HepG2 (cell line): ENCODE measurements around the gene TBC1D5. TPM values are rescaled to one million over a fixed set of nuclear protein-coding genes. Genes with fewer than 3 reads are reported as not detected.

Experiments used
- ATAC-seq: fragments of 200-7000 bp; cut with Tn5 transposase; 3 replicates; pipeline ENCODE4 v1.9.1; 2020; ENCODE audit warnings: mild to moderate bottlenecking, moderate library complexity
- BruUV-seq: library from RNA; stranded (reverse); fragments of 400-500 nt; replicated peaks from 2 replicates; lab custom pipeline; 2021; lab: Mats Ljungman, UMichigan
- CTCF ChIA-PET: fragments of 300-600 bp; formaldehyde crosslinking; extraction: SDS; loops from one replicate; lab custom pipeline; 2021; ENCODE audit warnings: low total read pairs, inconsistent platforms, low intra/inter-chr PET ratio; lab: Yijun Ruan, JAX
- POLR2A ChIA-PET: fragments of 350-600 bp; sonication (Branson Sonifier 250); formaldehyde crosslinking; loops from one replicate; lab custom pipeline; 2020; ENCODE audit warnings: antibody characterized with exemption, inconsistent platforms; lab: Yijun Ruan, JAX
- DNase-seq: peaks from one replicate; pipeline ENCODE4 v3.0.0-alpha.2; 2015; ENCODE audit warnings: low spot score
- FAIRE-seq: peaks from 3 replicates; lab custom pipeline; 2011; peaks lifted over from hg19 to GRCh38; lab: Jason Lieb, UNC
- H2AFZ ChIP-seq: one replicate; pipeline ENCODE4 v1.6.1; 2011; ENCODE audit warnings: low read length, inconsistent platforms
- H3K27ac ChIP-seq: fragments of 300-600 bp; 3 replicates; pipeline ENCODE4 v1.8.0; 2011; ENCODE audit warnings: mixed run types, mild to moderate bottlenecking, mixed read lengths, low read length, inconsistent platforms; ENCODE audit not compliant: insufficient read depth; ENCODE audit errors: extremely low read length
- H3K27me3 ChIP-seq, 2 experiments: fragments of 200-600 bp in 1 of 2; 2 replicates in 1 of 2; 3 replicates in 1 of 2; pipeline versions ENCODE4 v1.6.0 to v1.8.0; 2011; ENCODE audit warnings: low read length in 2 of 2, mild to moderate bottlenecking in 2 of 2, moderate library complexity in 2 of 2, inconsistent platforms in 1 of 2; ENCODE audit not compliant: insufficient read depth in 2 of 2, control insufficient read depth in 1 of 2
- H3K36me3 ChIP-seq, 2 experiments: fragments of 200-600 bp in 1 of 2; replicated peaks in 1 of 2; 2 replicates in 1 of 2; 3 replicates in 1 of 2; pipeline versions ENCODE4 v1.5.1 to v1.8.0; 2011; ENCODE audit warnings: low read length in 2 of 2, inconsistent platforms in 1 of 2; ENCODE audit not compliant: insufficient read depth in 2 of 2, control insufficient read depth in 1 of 2
- H3K4me1 ChIP-seq: 2 replicates; pipeline ENCODE4 v1.5.1; 2012; ENCODE audit warnings: low read length, inconsistent platforms; ENCODE audit not compliant: insufficient read depth
- H3K4me2 ChIP-seq: 2 replicates; pipeline ENCODE4 v1.6.0; 2011; ENCODE audit warnings: low read depth, low read length, inconsistent platforms
- H3K4me3 ChIP-seq, 3 experiments: fragments of 200-600 bp in 1 of 3; sonication (generic), shearing (Covaris generic) in 1 of 3; replicated peaks in 1 of 3; 2 replicates each; pipeline ENCODE4 v1.5.1; 2011 to 2016; ENCODE audit warnings: low read length in 3 of 3, inconsistent platforms in 2 of 3, low read depth in 2 of 3, mild to moderate bottlenecking in 2 of 3, control low read depth in 1 of 3, mixed read lengths in 1 of 3; ENCODE audit not compliant: insufficient read depth in 1 of 3
- H3K79me2 ChIP-seq: one replicate; pipeline ENCODE4 v1.6.1; 2011; ENCODE audit warnings: low read length, inconsistent platforms; ENCODE audit not compliant: insufficient read depth
- H3K9ac ChIP-seq: 2 replicates; pipeline ENCODE4 v1.6.0; 2011; ENCODE audit warnings: mild to moderate bottlenecking, low read depth, low read length, inconsistent platforms; ENCODE audit not compliant: insufficient read depth
- H3K9me3 ChIP-seq: 2 replicates; pipeline ENCODE4 v1.5.1; 2012; ENCODE audit warnings: mild to moderate bottlenecking, low read length
- H4K20me1 ChIP-seq: 2 replicates; pipeline ENCODE4 v1.6.0; 2011; ENCODE audit warnings: inconsistent platforms, mild to moderate bottlenecking, low read length, moderate library complexity; ENCODE audit not compliant: insufficient read depth
- AGO2 ChIP-seq: fragments of 200-400 bp; formaldehyde crosslinking; optimal IDR thresholded peaks from 2 replicates; pipeline ENCODE3; 2017; ENCODE audit warnings: mild to moderate bottlenecking, low read depth, low read length, moderate library complexity
- CEBPB ChIP-seq: IDR thresholded peaks from 2 replicates; pipeline ENCODE4 v1.6.1; 2011; ENCODE audit warnings: low read depth, low read length, improper control_type of control experiment, borderline replicate concordance
- CEBPG ChIP-seq: IDR thresholded peaks from 2 replicates; pipeline ENCODE4 v1.6.1; 2016
- EEA1 ChIP-seq: sonication (generic); formaldehyde crosslinking; IDR thresholded peaks from 2 replicates; pipeline ENCODE4 v1.5.1; 2020; ENCODE audit warnings: mild to moderate bottlenecking, missing genetic modification reagents, borderline replicate concordance
- ERF ChIP-seq: IDR thresholded peaks from 2 replicates; pipeline ENCODE4 v1.6.1; 2018; ENCODE audit warnings: missing biosample characterization, missing genetic modification reagents
- FOXA3 ChIP-seq: IDR thresholded peaks from 2 replicates; pipeline ENCODE4 v1.6.1; 2016; ENCODE audit warnings: missing genetic modification reagents, missing compliant biosample characterization
- MAFK ChIP-seq, 2 experiments: IDR thresholded peaks in 1 of 2; conservative IDR thresholded peaks in 1 of 2; 2 replicates each; pipeline ENCODE4 v1.6.1; 2011; ENCODE audit warnings: improper control_type of control experiment in 2 of 2, low read length in 2 of 2
- MTA1 ChIP-seq: sonication (generic); formaldehyde crosslinking; IDR thresholded peaks from 2 replicates; pipeline ENCODE4 v1.4.0; 2020; ENCODE audit warnings: missing genetic modification reagents, mild to moderate bottlenecking, borderline replicate concordance
- PLSCR1 ChIP-seq: sonication (generic); formaldehyde crosslinking; IDR thresholded peaks from 2 replicates; pipeline ENCODE4 v1.5.0; 2020; ENCODE audit warnings: missing genetic modification reagents, mild to moderate bottlenecking, borderline replicate concordance
- PRPF4 ChIP-seq: fragments of 200-400 bp; formaldehyde crosslinking; IDR thresholded peaks from 2 replicates; pipeline ENCODE4 v1.6.1; 2016; ENCODE audit warnings: low read length, low read depth; ENCODE audit not compliant: poor library complexity, severe bottlenecking
- RNF2 ChIP-seq: fragments of 450-650 bp; conservative IDR thresholded peaks from 2 replicates; pipeline ENCODE4 v1.6.1; 2016; ENCODE audit warnings: low read depth
- SIN3A ChIP-seq: IDR thresholded peaks from 2 replicates; pipeline ENCODE4 v1.6.1; 2011; ENCODE audit warnings: low read depth, mild to moderate bottlenecking, control low read depth, low read length, borderline replicate concordance
- SNAPC5 ChIP-seq: sonication (generic); formaldehyde crosslinking; IDR thresholded peaks from 2 replicates; pipeline ENCODE4 v1.8.1; 2023; ENCODE audit warnings: mild to moderate bottlenecking, missing genetic modification reagents, borderline replicate concordance
- SRF ChIP-seq: IDR thresholded peaks from 2 replicates; pipeline ENCODE4 v1.6.1; 2011; ENCODE audit warnings: mild to moderate bottlenecking, low read depth, low read length, moderate library complexity
- ZBTB42 ChIP-seq: sonication (generic); formaldehyde crosslinking; IDR thresholded peaks from 2 replicates; pipeline ENCODE4 v1.5.0; 2020; ENCODE audit warnings: mild to moderate bottlenecking, missing genetic modification reagents
- ZBTB46 ChIP-seq: sonication (generic); formaldehyde crosslinking; IDR thresholded peaks from 2 replicates; pipeline ENCODE4 v1.4.0; 2020; ENCODE audit warnings: mild to moderate bottlenecking, missing genetic modification reagents, borderline replicate concordance
- ZNF883 ChIP-seq: sonication (generic); formaldehyde crosslinking; IDR thresholded peaks from 2 replicates; pipeline ENCODE4 v1.5.1; 2020; ENCODE audit warnings: mild to moderate bottlenecking, missing genetic modification reagents; ENCODE audit errors: not compliant biosample characterization
- WGBS: methylation state at CpG from one replicate; pipeline ENCODE4 v1.1.6; 2017; ENCODE audit warnings: low lambda C conversion rate; 5-methylcytosine and 5-hydroxymethylcytosine counted together
- in situ Hi-C: cut with HindIII; loops from 2 replicates; pipeline ENCODE4 v1.10.0; 2017; ENCODE audit warnings: low pct_unique_long_range_greater_than_20kb; ENCODE audit not compliant: extremely low pct_ligation_motif_present
- intact Hi-C: fragments of 100-400 bp; cut with micrococcal nuclease; formaldehyde crosslinking; loops from one replicate; pipeline ENCODE4 v1.10.0; 2022; ENCODE audit not compliant: unreplicated experiment
- polyA plus RNA-seq, 8 experiments: library from polyadenylated mRNA; depleted of rRNA in 3 of 8; stranded (reverse) in 7 of 8; unstranded in 1 of 8; fragments of >200 nt; fragmentation: Illumina TruSeq in 4 of 8; extraction: Trizol in 4 of 8; gene quantifications; 2 replicates each; pipeline versions ENCODE4 v1.2.1 to v1.2.3, GENCODE V29; 2011 to 2016; ENCODE audit warnings: low read depth in 4 of 8, missing spikeins in 1 of 8, mixed read lengths in 1 of 8; ENCODE audit not compliant: insufficient read depth in 1 of 8
- total RNA-seq, 5 experiments: library from RNA; depleted of rRNA; stranded (reverse); fragments of >200 nt; fragmentation: Illumina TruSeq; extraction: Trizol; gene quantifications; 2 replicates each; pipeline ENCODE4 v1.2.3, GENCODE V29; 2016; ENCODE audit warnings: low read depth in 1 of 5

The TBC1D5 gene
- total and polyA plus RNA-seq, 2 of the 13 experiments (the other 11 are each of a cell fraction or from before 2014, with no cell fraction given), result 19.2 to 33.3 TPM

DNA sequence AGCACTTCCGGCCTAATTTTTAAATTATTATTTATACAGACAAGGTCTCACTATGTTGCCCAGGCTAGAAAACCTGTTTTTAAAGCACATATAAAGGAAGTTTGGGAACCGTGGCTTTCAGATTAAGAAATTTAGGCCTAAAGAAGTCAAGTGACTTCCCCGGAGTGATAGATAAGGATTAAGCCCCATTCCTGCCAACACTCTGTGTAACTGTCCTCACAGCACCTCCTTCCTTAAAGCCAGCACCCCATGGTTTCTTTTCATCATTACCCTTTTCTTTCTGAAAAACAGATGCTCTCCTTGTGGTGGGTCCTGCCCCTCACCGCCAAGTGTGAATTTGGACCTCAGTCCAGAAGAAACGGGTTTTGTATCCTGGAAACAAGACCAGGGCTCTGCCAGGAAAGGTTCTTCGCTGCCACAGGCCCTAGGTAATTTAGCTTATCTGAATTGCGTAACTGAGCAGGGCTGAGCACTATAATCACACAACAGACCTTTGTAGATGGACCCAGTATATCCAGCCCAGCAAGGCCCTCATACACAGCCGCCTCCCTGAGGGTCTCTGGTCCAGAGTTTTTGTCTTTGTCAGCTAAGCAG is 626.3 kb downstream of the TBC1D5 start:
- no peaks in the 10 kb centered on the region for H3K79me2 ChIP-seq
- DNase-seq (no peak), ATAC-seq (no peak), FAIRE-seq (no peak)
- H3K9me3 ChIP-seq, result no peaks in the 10 kb centered on the region
- no peaks in the 10 kb centered on the region; a peak in 2 of 5 replicates for H3K27me3 ChIP-seq
- ChIA-PET CTCF (no interaction called here), POLR2A (no interaction called here)
- intact Hi-C loops, result no loop called here
- no peak for TF ChIP-seq MAFK (conservative IDR thresholded peaks at IDR 0.05 in 1 of 2, IDR thresholded peaks at IDR 0.05 in 1 of 2; ENCODE audit: low read length in 2 of 2)
- TF ChIP-seq CEBPB, result peak; percentile 68
- peak; percentile 56 for TF ChIP-seq CEBPG (CRISPR knock-in tag)
- TF ChIP-seq ZBTB46 (CRISPR knock-in tag), result no peak
- no peak overlapping the region for H3K9ac ChIP-seq
- no TSS peak for BruUV-seq
- H3K27ac ChIP-seq, result no peak overlapping the region
- H3K4me2 ChIP-seq, result no peak overlapping the region
- H2AFZ ChIP-seq, result no peak overlapping the region
- H3K4me3 ChIP-seq, result no peak overlapping the region
- in situ Hi-C loops, result no loop called here
- no peaks in the 10 kb centered on the region for H4K20me1 ChIP-seq
- H3K4me1 ChIP-seq, result no peaks in the 10 kb centered on the region
- 19% methylated on average over 7 of the region's 8 CpGs for WGBS
- no peaks in the 10 kb centered on the region for H3K36me3 ChIP-seq

DNA sequence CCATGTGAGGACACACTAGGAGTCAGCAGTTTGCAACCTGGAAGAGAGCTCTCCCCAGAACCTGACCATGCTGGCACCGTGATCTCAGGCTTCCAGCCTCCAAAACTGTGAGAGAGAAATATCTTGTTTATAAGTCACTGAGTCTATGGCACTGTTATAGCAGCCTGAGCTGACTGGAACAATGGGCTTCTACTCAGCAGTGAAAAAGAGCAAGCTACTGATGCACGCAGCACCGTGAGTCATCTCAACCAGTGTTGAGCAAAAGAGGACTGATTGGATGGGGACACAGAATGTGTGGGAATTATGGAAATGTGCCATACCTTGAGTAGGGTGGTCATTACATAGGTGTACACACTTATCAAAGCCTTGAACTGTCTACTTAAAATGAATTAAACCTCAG is 627.2 kb downstream of the TBC1D5 start:
- H3K9ac ChIP-seq, result no peak overlapping the region
- ChIA-PET POLR2A (no interaction called here), CTCF (no interaction called here)
- WGBS, result 0% methylated on average over 3 of the region's 3 CpGs
- no peak for ATAC-seq
- intact Hi-C loops (no loop called here), in situ Hi-C loops (no loop called here)
- no peak for FAIRE-seq
- no peaks in the 10 kb centered on the region for H3K4me1 ChIP-seq
- no peak overlapping the region for H3K4me2 ChIP-seq
- no peaks in the 10 kb centered on the region for H3K79me2 ChIP-seq
- DNase-seq, result no peak
- H3K27me3 ChIP-seq, result no peaks in the 10 kb centered on the region; a peak in 1 of 5 replicates
- no peaks in the 10 kb centered on the region for H4K20me1 ChIP-seq
- no peak overlapping the region for H2AFZ ChIP-seq
- H3K9me3 ChIP-seq, result no peaks in the 10 kb centered on the region
- H3K36me3 ChIP-seq, result no peaks in the 10 kb centered on the region
- BruUV-seq, result no TSS peak
- H3K27ac ChIP-seq, result no peak overlapping the region
- H3K4me3 ChIP-seq, result no peak overlapping the region
- TF ChIP-seq ZNF883 (no peak), SIN3A (no peak), SRF (no peak), EEA1 (CRISPR knock-in tag) (no peak), FOXA3 (no peak), ZBTB42 (no peak), ERF (no peak), AGO2 (no peak), MTA1 (no peak), PRPF4 (no peak), RNF2 (no peak), SNAPC5 (CRISPR knock-in tag) (no peak), PLSCR1 (CRISPR knock-in tag) (no peak)
